K562 (cell line): ENCODE measurements around the gene CTXND1. TPM values are rescaled to one million over a fixed set of nuclear protein-coding genes. Genes with fewer than 3 reads are reported as not detected.

ENCODE experiments used
- ATAC-seq: fragments of 200-7000 bp; cut with Tn5 transposase; 3 replicates; pipeline ENCODE4 v1.9.1; 2020; ENCODE audit warnings: moderate library complexity
- BruUV-seq: library from RNA; stranded (reverse); fragments of 400-500 nt; replicated peaks from 2 replicates; lab custom pipeline; 2021; lab: Mats Ljungman, UMichigan
- CTCF ChIA-PET: fragments of 300-600 bp; formaldehyde crosslinking; extraction: SDS; loops from one replicate; lab custom pipeline; 2021; ENCODE audit warnings: low intra/inter-chr PET ratio; lab: Yijun Ruan, JAX
- POLR2A ChIA-PET: fragments of 300-600, 350-650 bp; sonication (Branson Sonifier 250); formaldehyde crosslinking; extraction: SDS; loops from one replicate; lab custom pipeline; 2021; ENCODE audit warnings: antibody characterized with exemption, inconsistent platforms; lab: Yijun Ruan, JAX
- DNase-seq, 4 experiments: peaks; one replicate each; pipeline versions ENCODE4 v3.0.0 to v3.0.0-alpha.2; 2011 to 2018; ENCODE audit warnings: low spot score in 3 of 4, mixed read lengths in 3 of 4; ENCODE audit errors: extremely low read depth in 1 of 4
- FAIRE-seq: peaks from 2 replicates; lab custom pipeline; 2011; peaks lifted over from hg19 to GRCh38; lab: Jason Lieb, UNC
- H2AFZ ChIP-seq: 2 replicates; pipeline ENCODE4 v1.6.0; 2011; ENCODE audit warnings: low read depth, low read length, control low read depth, inconsistent platforms
- H3K27ac ChIP-seq: fragments of 200-600 bp; 3 replicates; pipeline ENCODE4 v1.8.0; 2011; ENCODE audit warnings: low read depth, mild to moderate bottlenecking, control low read depth, inconsistent platforms, low read length, moderate library complexity, mixed read lengths; ENCODE audit errors: extremely low read depth
- H3K27me3 ChIP-seq, 2 experiments: fragments of 300-600 bp in 1 of 2; 2 replicates in 1 of 2; 3 replicates in 1 of 2; pipeline versions ENCODE4 v1.6.0 to v1.8.0; 2011; ENCODE audit warnings: inconsistent platforms in 2 of 2, low read length in 2 of 2, mild to moderate bottlenecking in 1 of 2, mixed read lengths in 1 of 2, moderate library complexity in 1 of 2; ENCODE audit not compliant: control insufficient read depth in 2 of 2, insufficient read depth in 2 of 2
- H3K36me3 ChIP-seq: fragments of 300-600 bp; 3 replicates; pipeline ENCODE4 v1.8.0; 2011; ENCODE audit warnings: mild to moderate bottlenecking, low read length, inconsistent platforms; ENCODE audit not compliant: control insufficient read depth, insufficient read depth
- H3K4me1 ChIP-seq, 2 experiments: fragments of 200-600 bp in 1 of 2; replicated peaks in 1 of 2; 2 replicates in 1 of 2; 3 replicates in 1 of 2; pipeline versions ENCODE4 v1.5.1 to v1.8.0; 2011; ENCODE audit warnings: inconsistent platforms in 2 of 2, low read length in 2 of 2, mild to moderate bottlenecking in 1 of 2, mixed read lengths in 1 of 2, moderate library complexity in 1 of 2; ENCODE audit not compliant: control insufficient read depth in 2 of 2, insufficient read depth in 2 of 2
- H3K4me2 ChIP-seq: 2 replicates; pipeline ENCODE4 v1.6.1; 2011; ENCODE audit warnings: low read length, control low read depth, inconsistent platforms, mixed read lengths; ENCODE audit not compliant: insufficient read depth
- H3K4me3 ChIP-seq: fragments of 200-600 bp; sonication (generic), shearing (Covaris generic); 2 replicates; pipeline ENCODE4 v1.5.1; 2016; ENCODE audit warnings: control low read depth, inconsistent platforms
- H3K79me2 ChIP-seq: fragments of 200-600 bp; 3 replicates; pipeline ENCODE4 v1.8.0; 2011; ENCODE audit warnings: low read length, inconsistent platforms; ENCODE audit not compliant: control insufficient read depth, insufficient read depth
- H3K9ac ChIP-seq, 2 experiments: 2 replicates each; pipeline versions ENCODE4 v1.6.0 to v1.6.1; 2011; ENCODE audit warnings: low read depth in 2 of 2, low read length in 2 of 2, control low read depth in 1 of 2, inconsistent platforms in 1 of 2, mild to moderate bottlenecking in 1 of 2, mixed read lengths in 1 of 2; ENCODE audit not compliant: insufficient read depth in 1 of 2
- H3K9me1 ChIP-seq: one replicate; pipeline ENCODE4 v1.6.0; 2011; ENCODE audit warnings: inconsistent platforms, mild to moderate bottlenecking, low read length, moderate library complexity; ENCODE audit not compliant: control insufficient read depth, insufficient read depth
- H3K9me3 ChIP-seq: replicated peaks from 2 replicates; pipeline ENCODE4 v1.5.1; 2011; ENCODE audit warnings: low read depth, low read length, inconsistent platforms; ENCODE audit not compliant: control insufficient read depth, insufficient read depth
- H4K20me1 ChIP-seq: replicated peaks from 2 replicates; pipeline ENCODE4 v1.6.1; 2011; ENCODE audit warnings: low read length, inconsistent platforms, mixed read lengths; ENCODE audit not compliant: control insufficient read depth, insufficient read depth
- CBX8 ChIP-seq: fragments of 200-600 bp; sonication (generic); IDR thresholded peaks from 2 replicates; pipeline ENCODE4 v1.6.1; 2012; ENCODE audit warnings: borderline replicate concordance, mixed run types, low read depth, mild to moderate bottlenecking, moderate library complexity, mixed read lengths, low read length, control low read depth, inconsistent platforms; ENCODE audit not compliant: poor library complexity, severe bottlenecking; ENCODE audit errors: extremely low read depth
- HIVEP1 ChIP-seq: fragments of 250-450 bp; sonication (Bioruptor Pico); IDR thresholded peaks from 2 replicates; pipeline ENCODE4 v1.4.0; 2020; ENCODE audit warnings: mild to moderate bottlenecking
- HMBOX1 ChIP-seq: sonication (generic); IDR thresholded peaks from 2 replicates; pipeline ENCODE4 v1.6.1; 2016
- MNT ChIP-seq, 2 experiments: fragments of 450-650 bp; conservative IDR thresholded peaks; 2 replicates each; pipeline ENCODE4 v1.6.1; 2017; ENCODE audit warnings: mild to moderate bottlenecking in 2 of 2, moderate library complexity in 2 of 2
- NFIC ChIP-seq: fragments of 450-650 bp; IDR thresholded peaks from 2 replicates; pipeline ENCODE4 v1.6.1; 2017; ENCODE audit warnings: mild to moderate bottlenecking, inconsistent platforms
- RFX1 ChIP-seq: fragments of 450-650 bp; IDR thresholded peaks from 2 replicates; pipeline ENCODE4 v1.6.1; 2016; ENCODE audit warnings: mild to moderate bottlenecking, moderate library complexity
- SREBF2 ChIP-seq: sonication (generic); formaldehyde crosslinking; IDR thresholded peaks from 2 replicates; pipeline ENCODE4 v1.4.0; 2020; ENCODE audit warnings: mild to moderate bottlenecking, missing genetic modification reagents
- ZFP1 ChIP-seq: fragments of 450-650 bp; formaldehyde crosslinking; IDR thresholded peaks from 2 replicates; pipeline ENCODE4 v1.4.0; 2020; ENCODE audit warnings: mild to moderate bottlenecking, mixed read lengths
- ZNF584 ChIP-seq: fragments of 200-800 bp; sonication (Bioruptor generic); IDR thresholded peaks from 2 replicates; pipeline ENCODE4 v1.6.1; 2016; ENCODE audit warnings: low read depth, mild to moderate bottlenecking, missing genetic modification characterization, missing compliant biosample characterization
- whole genome bisulfite sequencing: fragments of 100-300 bp; shearing (Covaris generic); methylation state at CpG from one replicate; pipeline ENCODE4 v1.1.6; 2016; ENCODE audit warnings: low coverage, mixed read lengths; ENCODE audit not compliant: insufficient coverage; ENCODE audit errors: missing lambda C conversion rate; 5-methylcytosine and 5-hydroxymethylcytosine counted together
- in situ Hi-C: fragments of 300-500 bp; cut with MboI; formaldehyde crosslinking; loops from 4 replicates; pipeline ENCODE4 v1.15.0; 2018; ENCODE audit warnings: inconsistent platforms, mixed read lengths
- intact Hi-C: fragments of 100-400 bp; cut with micrococcal nuclease; formaldehyde crosslinking; loops from 2 replicates; pipeline ENCODE4 v1.14.2; 2022
- polyA plus RNA-seq, 8 experiments: library from polyadenylated mRNA; depleted of rRNA in 4 of 8; stranded (reverse) in 5 of 8; unstranded in 3 of 8; fragments of >200 nt; fragmentation: Nextera tagmentation in 2 of 8; fragmentation: Illumina TruSeq in 1 of 8; extraction: Ambion mirVana in 2 of 8; extraction: Trizol in 1 of 8; gene quantifications; 2 replicates each; pipeline versions ENCODE4 v1.2.1 to v1.2.3, GENCODE V29; 2011 to 2014; ENCODE audit warnings: inconsistent platforms in 1 of 8, missing spikeins in 1 of 8
- total RNA-seq, 7 experiments: library from RNA; depleted of rRNA in 6 of 7; stranded (reverse); fragments of >200 nt in 6 of 7; fragmentation: Illumina TruSeq in 2 of 7; extraction: Trizol in 2 of 7; gene quantifications; 2 replicates each; pipeline versions ENCODE4 v1.2.1 to v1.2.3, GENCODE V29; 2011 to 2021; ENCODE audit warnings: low replicate concordance in 1 of 7

Gene CTXND1
- total and polyA plus RNA-seq, 9 of the 15 experiments (the other 6 are each of a cell fraction or from before 2014, with no cell fraction given): 0.04 TPM; not detected in 7

GRCh38 chr15:80176443-80176842, 75.6 kb downstream of the CTXND1 start (continued):
- TF ChIP-seq RFX1 (no peak), HMBOX1 (no peak), ZFP1 (CRISPR knock-in tag) (no peak), MNT (conservative IDR thresholded peaks at IDR 0.05) (no peak), ZNF584 (no peak), SREBF2 (CRISPR knock-in tag) (no peak), CBX8 (no peak)

GRCh38 chr15:80175436-80175835, 76.6 kb downstream of the CTXND1 start:
- intact Hi-C loops (loop anchor here (10.0 kb wide), 2 partner anchors 411 to 791 kb away; no protein-coding TSS in a partner anchor), in situ Hi-C loops (no loop called here)
- Histone ChIP-seq H3K79me2 (no peaks in the 10 kb centered on the region), H3K9me1 (no peaks in the 10 kb centered on the region), H3K9me3 (no peaks in the 10 kb centered on the region), H3K27me3 (no peaks in the 10 kb centered on the region), H3K27ac (no peak overlapping the region), H3K4me3 (no peak overlapping the region), H3K4me2 (no peak overlapping the region), H2AFZ (no peak overlapping the region), H3K36me3 (peaks cover 88% of the 10 kb centered on the region; the same call in 2 of the 3 replicates), H3K4me1 (peaks cover 0 to 3% of the 10 kb centered on the region in 2 experiments; a peak in 1 of 5 replicates), H4K20me1 (no peaks in the 10 kb centered on the region), H3K9ac (no peak overlapping the region)
- TF ChIP-seq NFIC (peak; percentile 87), HIVEP1 (no peak)
- no TSS peak for BruUV-seq
- DNase-seq: no peak
- ChIA-PET CTCF (no interaction called here), POLR2A (interaction anchor here (1.0 kb wide), 1 partner anchor 183 kb away, joined by 3 read pairs; no protein-coding TSS in a partner anchor)
- no peak for ATAC-seq
- 89% methylated on average over 7 of the region's 9 CpGs for WGBS
- FAIRE-seq: no peak
